HFF-Myc (cell line): ENCODE measurements around the gene GTF2F2.

Experiments used
- DNase-seq: peaks from one replicate; pipeline ENCODE4 v3.0.0-alpha.2; 2011; ENCODE audit warnings: low read depth; ENCODE audit errors: extremely low read depth
- H3K4me3 ChIP-seq: replicated peaks from 2 replicates; pipeline ENCODE4 v1.5.1; 2011; ENCODE audit warnings: low read depth, mild to moderate bottlenecking, control low read depth, low read length
- CTCF ChIP-seq: IDR thresholded peaks from 2 replicates; pipeline ENCODE4 v1.5.1; 2012; ENCODE audit warnings: mild to moderate bottlenecking, low read depth, low read length, control low read depth; ENCODE audit errors: missing control alignments

Gene GTF2F2

GRCh38 chr13:45280011-45280410 is 159.7 kb downstream of the GTF2F2 start:
- DNase-seq, result no peak
- no peak for TF ChIP-seq CTCF
- no peak overlapping the region for H3K4me3 ChIP-seq

- peak; percentile 83 for TF ChIP-seq CTCF
- DNase-seq, result no peak
- H3K4me3 ChIP-seq, result no peak overlapping the region
These were observed 160.7 kb downstream of the GTF2F2 start for GRCh38 chr13:45280751-45281634.

GRCh38 chr13:45282994-45283393 is 162.7 kb downstream of the GTF2F2 start:
- TF ChIP-seq CTCF, result no peak
- DNase-seq, result no peak
- no peak overlapping the region for H3K4me3 ChIP-seq

- TF ChIP-seq CTCF, result no peak
- DNase-seq, result no peak
- H3K4me3 ChIP-seq, result no peak overlapping the region
These were observed 169.7 kb downstream of the GTF2F2 start for GRCh38 chr13:45289936-45290563.

GRCh38 chr13:45292176-45292575 is 171.9 kb downstream of the GTF2F2 start:
- TF ChIP-seq CTCF, result no peak
- H3K4me3 ChIP-seq, result no peak overlapping the region
- no peak for DNase-seq

GRCh38 chr13:45295536-45295935 is 175.2 kb downstream of the GTF2F2 start:
- no peak for TF ChIP-seq CTCF
- H3K4me3 ChIP-seq, result no peak overlapping the region
- DNase-seq, result no peak
